ENCODE data around the gene USP9X. TPM values are rescaled to one million over a fixed set of nuclear protein-coding genes. Genes with fewer than 3 reads are reported as not detected.

Gene USP9X
- total RNA-seq, 1 donor from 2014 or later, result 80.4 TPM

DNA sequence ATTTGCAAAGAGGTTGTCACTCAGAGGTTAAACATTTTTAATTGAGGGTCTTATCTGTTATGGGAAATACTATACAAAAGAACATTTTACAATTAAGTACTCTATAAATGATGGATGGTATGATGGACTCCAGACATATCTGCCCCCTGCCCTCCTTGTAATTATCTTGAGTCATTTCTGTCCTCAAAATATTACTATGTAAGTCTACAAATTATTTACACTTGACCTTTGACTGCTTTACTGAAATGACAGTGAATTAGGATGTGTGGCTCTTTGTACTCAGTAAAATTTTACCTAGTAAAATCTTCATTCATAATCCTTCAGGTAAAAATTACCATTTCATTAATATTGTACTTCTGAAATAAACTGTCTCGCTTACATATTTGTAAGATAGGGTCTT is 46.5 kb downstream of the USP9X start:
- Mint-ChIP-seq H3K9me3 (ENCODE audit: unreplicated experiment) (no peaks in the 10 kb centered on the region), H3K36me3 (ENCODE audit: unreplicated experiment) (peaks cover 24% of the 10 kb centered on the region)
- TF ChIP-seq, protein P1, sequence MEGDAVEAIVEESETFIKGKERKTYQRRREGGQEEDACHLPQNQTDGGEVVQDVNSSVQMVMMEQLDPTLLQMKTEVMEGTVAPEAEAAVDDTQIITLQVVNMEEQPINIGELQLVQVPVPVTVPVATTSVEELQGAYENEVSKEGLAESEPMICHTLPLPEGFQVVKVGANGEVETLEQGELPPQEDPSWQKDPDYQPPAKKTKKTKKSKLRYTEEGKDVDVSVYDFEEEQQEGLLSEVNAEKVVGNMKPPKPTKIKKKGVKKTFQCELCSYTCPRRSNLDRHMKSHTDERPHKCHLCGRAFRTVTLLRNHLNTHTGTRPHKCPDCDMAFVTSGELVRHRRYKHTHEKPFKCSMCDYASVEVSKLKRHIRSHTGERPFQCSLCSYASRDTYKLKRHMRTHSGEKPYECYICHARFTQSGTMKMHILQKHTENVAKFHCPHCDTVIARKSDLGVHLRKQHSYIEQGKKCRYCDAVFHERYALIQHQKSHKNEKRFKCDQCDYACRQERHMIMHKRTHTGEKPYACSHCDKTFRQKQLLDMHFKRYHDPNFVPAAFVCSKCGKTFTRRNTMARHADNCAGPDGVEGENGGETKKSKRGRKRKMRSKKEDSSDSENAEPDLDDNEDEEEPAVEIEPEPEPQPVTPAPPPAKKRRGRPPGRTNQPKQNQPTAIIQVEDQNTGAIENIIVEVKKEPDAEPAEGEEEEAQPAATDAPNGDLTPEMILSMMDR (IDR thresholded peaks at IDR 0.05), result no peak

GRCh38 chrX:41133551-41133950 is 48.3 kb downstream of the USP9X start:
- peaks cover 28% of the 10 kb centered on the region for H3K36me3 Mint-ChIP-seq (ENCODE audit: unreplicated experiment)
- no peaks in the 10 kb centered on the region for H3K9me3 Mint-ChIP-seq (ENCODE audit: unreplicated experiment)
- H3K4me1 Mint-ChIP-seq (ENCODE audit: unreplicated experiment), result no peaks in the 10 kb centered on the region
- no peaks in the 10 kb centered on the region for H3K27me3 Mint-ChIP-seq (ENCODE audit: unreplicated experiment)
- no peak for DNase-seq (ENCODE audit: extremely low spot score, unreplicated experiment)
- no peak overlapping the region for H3K27ac Mint-ChIP-seq (ENCODE audit: unreplicated experiment)
- no peak overlapping the region for H3K4me3 Mint-ChIP-seq (ENCODE audit: unreplicated experiment)
- TF ChIP-seq, protein P1 (IDR thresholded peaks at IDR 0.05), result no peak

More for the DNA sequence above, 46.5 kb downstream of the USP9X start:
- H3K4me3 Mint-ChIP-seq (ENCODE audit: unreplicated experiment), result no peak overlapping the region
- no peaks in the 10 kb centered on the region for H3K27me3 Mint-ChIP-seq (ENCODE audit: unreplicated experiment)
- DNase-seq (ENCODE audit: extremely low spot score, unreplicated experiment), result no peak
- peaks cover 2% of the 10 kb centered on the region for H3K4me1 Mint-ChIP-seq (ENCODE audit: unreplicated experiment)
- H3K27ac Mint-ChIP-seq (ENCODE audit: unreplicated experiment), result no peak overlapping the region

DNA sequence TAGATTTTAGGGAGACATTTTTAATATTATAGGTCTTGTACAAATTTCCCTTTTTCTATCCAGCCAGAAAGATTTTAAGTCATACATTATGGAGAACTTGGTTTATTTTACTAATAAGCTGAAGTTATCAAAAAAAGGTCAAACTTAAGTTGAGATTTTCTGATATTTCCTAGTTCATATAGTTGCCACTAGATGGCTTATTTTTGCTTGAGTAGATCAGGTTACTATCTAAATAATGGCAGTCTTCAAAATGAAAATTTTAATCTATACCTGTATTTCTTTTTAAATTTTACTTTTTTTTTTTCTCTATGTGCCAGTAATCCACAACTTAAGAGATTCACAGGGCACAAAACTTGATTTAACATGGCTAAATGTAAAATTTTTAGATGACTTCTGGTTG is 52.3 kb downstream of the USP9X start:
- no peaks in the 10 kb centered on the region for H3K9me3 Mint-ChIP-seq (ENCODE audit: unreplicated experiment)
- H3K4me1 Mint-ChIP-seq (ENCODE audit: unreplicated experiment), result no peaks in the 10 kb centered on the region
- peaks cover 22% of the 10 kb centered on the region for H3K36me3 Mint-ChIP-seq (ENCODE audit: unreplicated experiment)
- TF ChIP-seq, protein P1 (IDR thresholded peaks at IDR 0.05), result peak; percentile 55
- DNase-seq (ENCODE audit: extremely low spot score, unreplicated experiment), result no peak
- H3K27ac Mint-ChIP-seq (ENCODE audit: unreplicated experiment), result no peak overlapping the region
- no peaks in the 10 kb centered on the region for H3K27me3 Mint-ChIP-seq (ENCODE audit: unreplicated experiment)
- no peak overlapping the region for H3K4me3 Mint-ChIP-seq (ENCODE audit: unreplicated experiment)

DNA sequence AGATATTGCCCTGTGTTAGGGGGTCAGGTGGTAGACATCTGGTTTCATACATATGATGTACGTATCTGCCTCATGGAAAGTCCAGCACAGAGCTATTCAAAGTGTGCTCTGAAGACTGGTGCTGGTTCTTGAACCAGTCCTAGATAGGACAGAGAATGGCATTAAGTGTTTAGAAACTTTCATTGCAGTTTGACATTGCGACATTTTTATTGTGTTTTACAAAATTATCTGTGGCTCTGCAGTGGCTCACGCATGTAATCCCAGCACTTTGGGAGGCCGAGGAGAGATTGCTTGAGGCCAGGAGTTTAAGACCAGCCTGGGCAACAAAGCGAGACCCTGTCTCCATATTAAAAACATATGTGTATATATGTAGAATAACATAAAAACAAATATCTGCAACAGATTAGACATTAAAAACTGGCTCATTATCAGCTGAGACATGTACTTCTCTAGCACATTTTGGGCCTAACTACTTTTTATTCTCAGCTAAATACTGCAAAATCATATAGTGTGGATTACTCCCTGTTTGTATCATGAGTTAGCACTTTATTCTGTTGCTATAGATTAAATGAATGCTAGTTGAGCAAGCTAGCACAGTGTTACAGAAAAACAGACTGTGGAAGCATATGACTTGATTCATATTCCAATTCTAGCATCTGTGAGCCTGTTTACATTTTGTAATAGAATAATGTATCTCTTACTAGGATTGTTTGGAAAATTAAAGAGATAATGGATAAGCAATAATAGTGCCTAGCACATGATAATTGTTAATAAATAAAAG is 57.1 kb downstream of the USP9X start:
- H3K27ac Mint-ChIP-seq (ENCODE audit: unreplicated experiment), result no peak overlapping the region
- TF ChIP-seq, protein P1 (IDR thresholded peaks at IDR 0.05), result no peak
- H3K27me3 Mint-ChIP-seq (ENCODE audit: unreplicated experiment), result no peaks in the 10 kb centered on the region
- H3K4me1 Mint-ChIP-seq (ENCODE audit: unreplicated experiment), result peaks cover 7% of the 10 kb centered on the region
- no peak for DNase-seq (ENCODE audit: extremely low spot score, unreplicated experiment)
- no peaks in the 10 kb centered on the region for H3K9me3 Mint-ChIP-seq (ENCODE audit: unreplicated experiment)
- no peak overlapping the region for H3K4me3 Mint-ChIP-seq (ENCODE audit: unreplicated experiment)
- H3K36me3 Mint-ChIP-seq (ENCODE audit: unreplicated experiment), result peaks cover 5% of the 10 kb centered on the region

- DNase-seq (ENCODE audit: extremely low spot score, unreplicated experiment), result no peak
- H3K4me3 Mint-ChIP-seq (ENCODE audit: unreplicated experiment), result no peak overlapping the region
- H3K36me3 Mint-ChIP-seq (ENCODE audit: unreplicated experiment), result peaks cover 10% of the 10 kb centered on the region
- H3K9me3 Mint-ChIP-seq (ENCODE audit: unreplicated experiment), result no peaks in the 10 kb centered on the region
- no peaks in the 10 kb centered on the region for H3K27me3 Mint-ChIP-seq (ENCODE audit: unreplicated experiment)
- TF ChIP-seq, protein P1 (IDR thresholded peaks at IDR 0.05), result no peak
- H3K27ac Mint-ChIP-seq (ENCODE audit: unreplicated experiment), result no peak overlapping the region
- H3K4me1 Mint-ChIP-seq (ENCODE audit: unreplicated experiment), result peaks cover 20% of the 10 kb centered on the region
Observed at GRCh38 chrX:41144873-41145272, 59.6 kb downstream of the USP9X start.

Data from osteocyte (in vitro differentiated cells).